ENCODE results near the gene PSME4. TPM values are rescaled to one million over a fixed set of nuclear protein-coding genes. Genes with fewer than 3 reads are reported as not detected.

PSME4 gene
- total RNA-seq, 2 donors from 2014 or later = 42.4 to 56.3 TPM

GRCh38 chr2:53881360-53881759 is 89.4 kb downstream of the PSME4 start:
- H3K36me3 ChIP-seq = no peaks in the 10 kb centered on the region
- no peak overlapping the region for H3K9ac ChIP-seq (ENCODE audit: low read depth in 2 of 2, low read length in 2 of 2)
- no peaks in the 10 kb centered on the region for H3K4me1 ChIP-seq
- no peaks in the 10 kb centered on the region for H3K27me3 ChIP-seq
- no peak overlapping the region for H3K27ac ChIP-seq
- no peak for TF ChIP-seq CTCF (IDR thresholded peaks at IDR 0.05)
- H3K9me3 ChIP-seq = no peaks in the 10 kb centered on the region
- no peak for DNase-seq
- intact Hi-C loops (cut with DNase I) = no loop called here
- no peak overlapping the region for H3K4me3 ChIP-seq

GRCh38 chr2:53880756-53881155 is 90.0 kb downstream of the PSME4 start:
- intact Hi-C loops (cut with DNase I) = no loop called here
- no peak for DNase-seq
- Histone ChIP-seq H3K9ac (ENCODE audit: low read depth in 2 of 2, low read length in 2 of 2) (no peak overlapping the region), H3K9me3 (no peaks in the 10 kb centered on the region), H3K27me3 (no peaks in the 10 kb centered on the region), H3K4me3 (no peak overlapping the region), H3K27ac (no peak overlapping the region), H3K36me3 (no peaks in the 10 kb centered on the region), H3K4me1 (no peaks in the 10 kb centered on the region)
- TF ChIP-seq CTCF (IDR thresholded peaks at IDR 0.05) = no peak

GRCh38 chr2:53877556-53877955 is 93.2 kb downstream of the PSME4 start:
- Histone ChIP-seq H3K4me1 (no peaks in the 10 kb centered on the region), H3K27ac (no peak overlapping the region), H3K36me3 (peaks cover 13% of the 10 kb centered on the region), H3K9ac (ENCODE audit: low read depth in 2 of 2, low read length in 2 of 2) (no peak overlapping the region), H3K27me3 (no peaks in the 10 kb centered on the region), H3K9me3 (no peaks in the 10 kb centered on the region), H3K4me3 (no peak overlapping the region)
- intact Hi-C loops (cut with DNase I) = no loop called here
- TF ChIP-seq CTCF (IDR thresholded peaks at IDR 0.05) = no peak
- no peak for DNase-seq

GRCh38 chr2:53877112-53877511 is 93.7 kb downstream of the PSME4 start:
- no peak for TF ChIP-seq CTCF (IDR thresholded peaks at IDR 0.05)
- H3K27me3 ChIP-seq = no peaks in the 10 kb centered on the region

GRCh38 chr2:53874401-53874950 is 96.3 kb downstream of the PSME4 start:
- Histone ChIP-seq H3K4me1 (no peaks in the 10 kb centered on the region), H3K27ac (no peak overlapping the region), H3K9ac (ENCODE audit: low read depth in 2 of 2, low read length in 2 of 2) (no peak overlapping the region), H3K27me3 (no peaks in the 10 kb centered on the region), H3K9me3 (no peaks in the 10 kb centered on the region), H3K4me3 (no peak overlapping the region), H3K36me3 (peaks cover 13% of the 10 kb centered on the region)
- TF ChIP-seq CTCF (IDR thresholded peaks at IDR 0.05) = no peak
- intact Hi-C loops (cut with DNase I) = no loop called here
- DNase-seq = no peak

More at GRCh38 chr2:53877112-53877511, 93.7 kb downstream of the PSME4 start:
- Histone ChIP-seq H3K27ac (no peak overlapping the region), H3K36me3 (peaks cover 13% of the 10 kb centered on the region), H3K4me3 (no peak overlapping the region), H3K9me3 (no peaks in the 10 kb centered on the region), H3K4me1 (no peaks in the 10 kb centered on the region), H3K9ac (ENCODE audit: low read depth in 2 of 2, low read length in 2 of 2) (no peak overlapping the region)
- DNase-seq = no peak
- intact Hi-C loops (cut with DNase I) = no loop called here

Measured in colonic mucosa (tissue), 4 donors.